Spinal cord (tissue), 10 donors: ENCODE data around the gene BRINP2. TPM values are rescaled to one million over a fixed set of nuclear protein-coding genes. Genes with fewer than 3 reads are reported as not detected.

Source experiments
- DNase-seq, 6 donors: peaks; one replicate each; pipeline versions ENCODE4 v3.0.0 to v3.0.0-alpha.2; 2013 to 2015; ENCODE audit warnings: low spot score in 6 of 6, low read depth in 4 of 6
- H3K27ac ChIP-seq: one replicate; pipeline ENCODE4 v1.5.1; 2013; ENCODE audit warnings: low read depth, low read length, control low read depth
- H3K27me3 ChIP-seq: one replicate; pipeline ENCODE4 v1.6.1; 2013; ENCODE audit warnings: low read length; ENCODE audit not compliant: control insufficient read depth, insufficient read depth
- H3K36me3 ChIP-seq: one replicate; pipeline ENCODE4 v1.6.1; 2013; ENCODE audit warnings: low read length; ENCODE audit not compliant: control insufficient read depth, insufficient read depth
- H3K4me1 ChIP-seq: one replicate; pipeline ENCODE4 v1.6.1; 2013; ENCODE audit warnings: low read length; ENCODE audit not compliant: control insufficient read depth, insufficient read depth
- H3K4me3 ChIP-seq: one replicate; pipeline ENCODE4 v1.5.1; 2013; ENCODE audit warnings: low read depth, low read length, control low read depth
- H3K9me3 ChIP-seq: one replicate; pipeline ENCODE4 v1.6.1; 2013; ENCODE audit warnings: low read length; ENCODE audit not compliant: control insufficient read depth, insufficient read depth
- WGBS: methylation state at CpG from one replicate; pipeline ENCODE4 v1.1.5; 2013; ENCODE audit warnings: missing lambda C conversion rate; ENCODE audit not compliant: insufficient coverage; 5-methylcytosine and 5-hydroxymethylcytosine counted together
- polyA plus RNA-seq, 2 donors: library from polyadenylated mRNA; unstranded; fragments of 120-200 nt; gene quantifications; one replicate each; pipeline ENCODE4 v1.2.1, GENCODE V29; 2013; ENCODE audit not compliant: insufficient read length in 2 of 2
- total RNA-seq, 2 donors: library from RNA; depleted of rRNA in 1 of 2; stranded (reverse); fragments of 120-200 nt in 1 of 2; fragments of >200 nt in 1 of 2; gene quantifications; one replicate each; pipeline versions ENCODE4 v1.2.3 to v1.2.4, GENCODE V29; 2013 to 2014
- donor health status: healthy.

Gene BRINP2
- total and polyA plus RNA-seq, 4 donors: 8.2 to 33.8 (median 23.8) TPM

- Histone ChIP-seq H3K36me3 (no peaks in the 10 kb centered on the region), H3K4me1 (peaks cover 20% of the 10 kb centered on the region), H3K27ac (no peak overlapping the region), H3K9me3 (no peaks in the 10 kb centered on the region), H3K27me3 (no peaks in the 10 kb centered on the region), H3K4me3 (no peak overlapping the region)
- DNase-seq: peak in 2 of 6 donors; percentile 52 to 81
- 36% methylated on average over 8 of the region's 11 CpGs for WGBS
Observed at GRCh38 chr1:177305040-177306018, 134.6 kb downstream of the BRINP2 start.

- Histone ChIP-seq H3K4me1 (peaks cover 20% of the 10 kb centered on the region), H3K9me3 (no peaks in the 10 kb centered on the region), H3K27me3 (no peaks in the 10 kb centered on the region), H3K36me3 (no peaks in the 10 kb centered on the region), H3K27ac (no peak overlapping the region), H3K4me3 (no peak overlapping the region)
- DNase-seq: no peak
- WGBS: 48% methylated on average over 2 of the region's 3 CpGs
Observed at GRCh38 chr1:177306019-177306415, 135.3 kb downstream of the BRINP2 start.

- H3K4me3 ChIP-seq: no peak overlapping the region
- no peak overlapping the region for H3K27ac ChIP-seq
- DNase-seq: no peak
- no peaks in the 10 kb centered on the region for H3K27me3 ChIP-seq
- no peaks in the 10 kb centered on the region for H3K9me3 ChIP-seq
- peaks cover 25% of the 10 kb centered on the region for H3K4me1 ChIP-seq
- WGBS: 100% methylated on average over 1 of the region's 1 CpG
- H3K36me3 ChIP-seq: no peaks in the 10 kb centered on the region
Observed at GRCh38 chr1:177306981-177307380, 136.2 kb downstream of the BRINP2 start.

GRCh38 chr1:177307771-177308170 lies 137.0 kb downstream of the BRINP2 start:
- H3K27ac ChIP-seq: no peak overlapping the region
- H3K9me3 ChIP-seq: no peaks in the 10 kb centered on the region
- H3K36me3 ChIP-seq: no peaks in the 10 kb centered on the region
- DNase-seq: no peak
- H3K27me3 ChIP-seq: no peaks in the 10 kb centered on the region
- no peak overlapping the region for H3K4me3 ChIP-seq
- peaks cover 19% of the 10 kb centered on the region for H3K4me1 ChIP-seq

GRCh38 chr1:177309880-177310279 lies 139.1 kb downstream of the BRINP2 start:
- peaks cover 16% of the 10 kb centered on the region for H3K4me1 ChIP-seq
- H3K27ac ChIP-seq: no peak overlapping the region
- DNase-seq: peak in 1 of 6 donors; percentile 73
- no CpG with 5 or more reads among the region's 2 CpGs for WGBS
- H3K36me3 ChIP-seq: no peaks in the 10 kb centered on the region
- H3K9me3 ChIP-seq: no peaks in the 10 kb centered on the region
- H3K4me3 ChIP-seq: no peak overlapping the region
- no peaks in the 10 kb centered on the region for H3K27me3 ChIP-seq

- H3K27ac ChIP-seq: peak overlapping the region; percentile 18
- DNase-seq: peak in 1 of 6 donors; percentile 58
- no peaks in the 10 kb centered on the region for H3K9me3 ChIP-seq
- H3K36me3 ChIP-seq: no peaks in the 10 kb centered on the region
- no peak overlapping the region for H3K4me3 ChIP-seq
- H3K27me3 ChIP-seq: no peaks in the 10 kb centered on the region
- peaks cover 12% of the 10 kb centered on the region for H3K4me1 ChIP-seq
- WGBS: no CpG with 5 or more reads among the region's 1 CpG
Observed at GRCh38 chr1:177310326-177310725, 139.6 kb downstream of the BRINP2 start.

GRCh38 chr1:177311111-177311510 lies 140.4 kb downstream of the BRINP2 start:
- H3K4me1 ChIP-seq: peaks cover 8% of the 10 kb centered on the region
- no peaks in the 10 kb centered on the region for H3K36me3 ChIP-seq
- no peaks in the 10 kb centered on the region for H3K9me3 ChIP-seq
- WGBS: no CpG with 5 or more reads among the region's 4 CpGs
- no peak for DNase-seq
- H3K4me3 ChIP-seq: no peak overlapping the region
- peak overlapping the region; percentile 6 for H3K27ac ChIP-seq
- H3K27me3 ChIP-seq: no peaks in the 10 kb centered on the region

GRCh38 chr1:177311586-177311985 lies 140.8 kb downstream of the BRINP2 start:
- Histone ChIP-seq H3K27me3 (no peaks in the 10 kb centered on the region), H3K4me1 (peaks cover 8% of the 10 kb centered on the region), H3K4me3 (no peak overlapping the region), H3K9me3 (no peaks in the 10 kb centered on the region), H3K27ac (no peak overlapping the region), H3K36me3 (no peaks in the 10 kb centered on the region)
- WGBS: no CpG with 5 or more reads among the region's 2 CpGs
- no peak for DNase-seq

- WGBS: no CpG with 5 or more reads among the region's 2 CpGs
- Histone ChIP-seq H3K27ac (no peak overlapping the region), H3K4me3 (no peak overlapping the region), H3K27me3 (no peaks in the 10 kb centered on the region), H3K4me1 (peaks cover 6% of the 10 kb centered on the region), H3K9me3 (no peaks in the 10 kb centered on the region), H3K36me3 (no peaks in the 10 kb centered on the region)
- no peak for DNase-seq
Observed at GRCh38 chr1:177315261-177315660, 144.5 kb downstream of the BRINP2 start.

- Histone ChIP-seq H3K27ac (no peak overlapping the region), H3K36me3 (no peaks in the 10 kb centered on the region), H3K4me1 (peaks cover 6% of the 10 kb centered on the region), H3K9me3 (no peaks in the 10 kb centered on the region), H3K27me3 (no peaks in the 10 kb centered on the region), H3K4me3 (no peak overlapping the region)
- 70% methylated on average over 2 of the region's 4 CpGs for WGBS
- DNase-seq: no peak
Observed at GRCh38 chr1:177315761-177316160, 145.0 kb downstream of the BRINP2 start.
